SK-N-SH (cell line): ENCODE data around the gene RAD51B. TPM values are rescaled to one million over a fixed set of nuclear protein-coding genes. Genes with fewer than 3 reads are reported as not detected.

Source experiments
- CTCF ChIA-PET: fragments of 300-600, 350-600 bp; formaldehyde crosslinking; extraction: SDS; loops from one replicate; lab custom pipeline; 2021; lab: Yijun Ruan, JAX
- POLR2A ChIA-PET: fragments of 350-600 bp; sonication (Branson Sonifier 250); formaldehyde crosslinking; extraction: SDS; loops from one replicate; lab custom pipeline; 2020; ENCODE audit warnings: antibody characterized with exemption, inconsistent platforms; lab: Yijun Ruan, JAX
- DNase-seq: peaks from one replicate; pipeline ENCODE4 v3.0.0; 2012
- H2AFZ ChIP-seq: fragments of 200-600 bp; sonication (generic); 2 replicates; pipeline ENCODE4 v1.8.1; 2016; ENCODE audit warnings: antibody characterized with exemption, mild to moderate bottlenecking, low read depth
- H3F3A ChIP-seq: fragments of 200-600 bp; sonication (generic); replicated peaks from 2 replicates; pipeline ENCODE3; 2016; ENCODE audit warnings: antibody characterized with exemption, mild to moderate bottlenecking; ENCODE audit not compliant: insufficient read depth
- H3K27ac ChIP-seq, 2 experiments: fragments of 200-500 bp in 1 of 2; fragments of 200-600 bp in 1 of 2; sonication (Bioruptor generic) in 1 of 2; sonication (generic), shearing (Covaris generic) in 1 of 2; 2 replicates each; pipeline versions ENCODE4 v1.5.1 to v1.6.1; 2014 to 2016; ENCODE audit warnings: low read depth in 2 of 2, inconsistent platforms in 1 of 2, low read length in 1 of 2, mild to moderate bottlenecking in 1 of 2, mixed read lengths in 1 of 2
- H3K27me3 ChIP-seq: fragments of 200-600 bp; sonication (generic), shearing (Covaris generic); 2 replicates; pipeline ENCODE4 v1.6.1; 2016; ENCODE audit warnings: mixed run types; ENCODE audit not compliant: insufficient read depth
- H3K36me3 ChIP-seq, 2 experiments: fragments of 200-500 bp in 1 of 2; fragments of 200-600 bp in 1 of 2; sonication (Bioruptor generic) in 1 of 2; sonication (generic) in 1 of 2; replicated peaks in 1 of 2; 2 replicates each; pipeline versions ENCODE3 to v1.5.1; 2014 to 2016; ENCODE audit warnings: low read length in 1 of 2, mild to moderate bottlenecking in 1 of 2; ENCODE audit not compliant: insufficient read depth in 2 of 2, control insufficient read depth in 1 of 2
- H3K4me1 ChIP-seq, 2 experiments: fragments of 200-500 bp in 1 of 2; fragments of 200-600 bp in 1 of 2; sonication (Bioruptor generic) in 1 of 2; sonication (generic), shearing (Covaris generic) in 1 of 2; 2 replicates each; pipeline versions ENCODE4 v1.5.1 to v1.6.1; 2014 to 2016; ENCODE audit warnings: low read depth in 1 of 2, low read length in 1 of 2, mixed run types in 1 of 2; ENCODE audit not compliant: insufficient read depth in 2 of 2, control insufficient read depth in 1 of 2
- H3K4me2 ChIP-seq: fragments of 200-600 bp; sonication (generic), shearing (Covaris generic); 2 replicates; pipeline ENCODE4 v1.6.1; 2017; ENCODE audit warnings: mixed run types
- H3K4me3 ChIP-seq, 2 experiments: fragments of 200-500 bp in 1 of 2; fragments of 200-600 bp in 1 of 2; sonication (Bioruptor generic) in 1 of 2; sonication (generic), shearing (Covaris generic) in 1 of 2; 2 replicates each; pipeline versions ENCODE4 v1.5.1 to v1.8.1; 2014 to 2016; ENCODE audit warnings: low read depth in 2 of 2, inconsistent platforms in 1 of 2, low read length in 1 of 2, mild to moderate bottlenecking in 1 of 2, mixed read lengths in 1 of 2, moderate library complexity in 1 of 2
- H3K79me2 ChIP-seq: fragments of 200-600 bp; sonication (generic); 2 replicates; pipeline ENCODE4 v1.8.1; 2017; ENCODE audit warnings: mild to moderate bottlenecking; ENCODE audit not compliant: insufficient read depth
- H3K9ac ChIP-seq: fragments of 200-600 bp; sonication (generic); 2 replicates; pipeline ENCODE4 v1.6.1; 2017; ENCODE audit warnings: mixed run types
- H3K9me2 ChIP-seq: fragments of 200-600 bp; sonication (generic); 2 replicates; pipeline ENCODE4 v1.6.1; 2017; ENCODE audit warnings: mixed run types
- H3K9me3 ChIP-seq: fragments of 200-600 bp; sonication (generic); 2 replicates; pipeline ENCODE4 v1.6.1; 2017; ENCODE audit warnings: mixed run types, mild to moderate bottlenecking, moderate library complexity
- H4K20me1 ChIP-seq: fragments of 200-600 bp; sonication (generic); 2 replicates; pipeline ENCODE4 v1.6.1; 2017; ENCODE audit warnings: mild to moderate bottlenecking, mixed run types; ENCODE audit not compliant: insufficient read depth
- ELF1 ChIP-seq: IDR thresholded peaks from 2 replicates; pipeline ENCODE4 v1.4.0; 2012
- EP300 ChIP-seq, 2 experiments: IDR thresholded peaks; 2 replicates each; pipeline versions ENCODE4 v1.4.0 to v1.6.1; 2012; ENCODE audit warnings: borderline replicate concordance in 1 of 2, low read depth in 1 of 2, low read length in 1 of 2
- EZH2phosphoT487 ChIP-seq: fragments of 200-600 bp; sonication (generic); IDR thresholded peaks from 2 replicates; pipeline ENCODE4 v1.6.1; 2017; ENCODE audit warnings: low read depth, mixed run types, mild to moderate bottlenecking, antibody characterized with exemption, moderate library complexity, borderline replicate concordance
- FOXM1 ChIP-seq: IDR thresholded peaks from 2 replicates; pipeline ENCODE4 v1.4.0; 2012; ENCODE audit warnings: low read depth, mild to moderate bottlenecking
- GABPA ChIP-seq: IDR thresholded peaks from 2 replicates; pipeline ENCODE4 v1.4.0; 2012; ENCODE audit warnings: low read depth, mild to moderate bottlenecking
- IRF3 ChIP-seq: fragments of 150-350 bp; IDR thresholded peaks from 2 replicates; pipeline ENCODE4 v1.6.1; 2016; ENCODE audit warnings: mild to moderate bottlenecking, low read depth, low read length
- JUND ChIP-seq: IDR thresholded peaks from 2 replicates; pipeline ENCODE4 v1.4.0; 2012
- MAX ChIP-seq: IDR thresholded peaks from 2 replicates; pipeline ENCODE4 v1.4.0; 2012; ENCODE audit warnings: low read depth
- NRF1 ChIP-seq: IDR thresholded peaks from 2 replicates; pipeline ENCODE4 v1.6.1; 2012; ENCODE audit warnings: low read depth, mild to moderate bottlenecking, low read length
- PBX3 ChIP-seq: IDR thresholded peaks from 2 replicates; pipeline ENCODE4; 2012
- RXRA ChIP-seq: IDR thresholded peaks from 2 replicates; pipeline ENCODE4 v1.4.0; 2012; ENCODE audit warnings: low read depth, mild to moderate bottlenecking, borderline replicate concordance
- TCF12 ChIP-seq: IDR thresholded peaks from 2 replicates; pipeline ENCODE4 v1.4.0; 2012
- USF1 ChIP-seq: IDR thresholded peaks from 2 replicates; pipeline ENCODE4 v1.4.0; 2012; ENCODE audit warnings: low read depth, borderline replicate concordance
- YY1 ChIP-seq: IDR thresholded peaks from 2 replicates; pipeline ENCODE4 v1.4.0; 2012; ENCODE audit warnings: low read depth, mild to moderate bottlenecking
- polyA plus RNA-seq, 3 experiments: library from polyadenylated mRNA; depleted of rRNA; stranded (reverse); fragments of >200 nt; gene quantifications; 2 replicates each; pipeline ENCODE4 v1.2.3, GENCODE V29; 2012

The RAD51B gene
- polyA plus RNA-seq, 1 of the 3 experiments (the other 2 are of a cell fraction), result 6.0 TPM

- peak; percentile 96 for TF ChIP-seq FOXM1
- peak; percentile 96 for TF ChIP-seq RXRA
- 0 out of 2 replicates have a peak, but pooled peaks have one; percentile 11 for TF ChIP-seq USF1
- TF ChIP-seq EP300 (IDR thresholded peaks at IDR 0.05; ENCODE audit: borderline replicate concordance in 1 of 2, low read depth in 1 of 2, low read length in 1 of 2), result peak; percentile 90 to 100
- no peak for TF ChIP-seq NRF1
- no peak for TF ChIP-seq EZH2phosphoT487
- TF ChIP-seq JUND, result peak; percentile 94
- TF ChIP-seq GABPA, result no peak
- TF ChIP-seq YY1, result 0 out of 2 replicates have a peak, but pooled peaks have one; percentile 20
- TF ChIP-seq ELF1, result peak; percentile 74
- TF ChIP-seq TCF12, result peak; percentile 99
- peak; percentile 62 for TF ChIP-seq MAX
Observed at GRCh38 chr14:68146818-68147217, 327.2 kb downstream of the RAD51B start (continued).

- Histone ChIP-seq H3K4me1 (peaks cover 6 to 43% of the 10 kb centered on the region in 2 experiments), H3K27ac (peak overlapping the region; percentile 91 to 100; a peak in 3 of 4 replicates), H3K79me2 (no peaks in the 10 kb centered on the region), H3K9ac (peak overlapping the region; percentile 45; the same call in 1 of the 2 replicates), H3K36me3 (no peaks in the 10 kb centered on the region), H2AFZ (no peak overlapping the region), H3K4me3 (no peak overlapping the region), H3K9me2 (no peaks in the 10 kb centered on the region), H3K9me3 (0 out of 2 replicates have a peak, but pooled peaks cover 4% of the 10 kb centered on the region), H3K4me2 (peak overlapping the region; percentile 55; the same call in 1 of the 2 replicates), H4K20me1 (no peaks in the 10 kb centered on the region), H3K27me3 (no peaks in the 10 kb centered on the region), H3F3A (peaks cover 46% of the 10 kb centered on the region)
- POLR2A ChIA-PET, result no interaction called here
- CTCF ChIA-PET, result no interaction called here
- TF ChIP-seq PBX3, result peak; percentile 15; the same call in 1 of the 2 replicates
- TF ChIP-seq IRF3, result no peak
- no peak for TF ChIP-seq MAX
- no peak for DNase-seq
Observed at GRCh38 chr14:68147303-68147702, 327.7 kb downstream of the RAD51B start.
